HCT116 (cell line): ENCODE data around the gene MYO3B. TPM values are rescaled to one million over a fixed set of nuclear protein-coding genes. Genes with fewer than 3 reads are reported as not detected.

ENCODE experiments used
- ATAC-seq: fragments of 200-7000 bp; cut with Tn5 transposase; 2 replicates; pipeline ENCODE4 v1.9.1; 2020; ENCODE audit warnings: mild to moderate bottlenecking, moderate library complexity
- BruUV-seq: library from RNA; stranded (reverse); fragments of 400-500 nt; replicated peaks from 2 replicates; lab custom pipeline; 2021; lab: Mats Ljungman, UMichigan
- CTCF ChIA-PET: fragments of 300-600 bp; sonication (Branson Sonifier 250); formaldehyde crosslinking; loops from one replicate; lab custom pipeline; 2021; ENCODE audit warnings: antibody characterized with exemption; lab: Charles Lee
- POLR2A ChIA-PET: fragments of 300-600, 350-600 bp; sonication (Branson Sonifier 250); formaldehyde crosslinking; loops from one replicate; lab custom pipeline; 2021; ENCODE audit warnings: antibody characterized with exemption; lab: Charles Lee
- RAD21 ChIA-PET, 2 experiments: fragments of 300-600 bp; sonication (Branson Sonifier 250); formaldehyde crosslinking; loops; one replicate each; lab custom pipeline; 2023; ENCODE audit warnings: low total read pairs in 2 of 2; ENCODE audit not compliant: uncharacterized antibody in 2 of 2, unreplicated experiment in 2 of 2, low non-redundant PET in 1 of 2; lab: Charles Lee
- DNase-seq: peaks from one replicate; pipeline ENCODE4 v3.0.0-alpha.2; 2010; ENCODE audit warnings: low read depth, low spot score
- H2AFZ ChIP-seq: fragments of 200-600 bp; shearing (Covaris generic), sonication (generic); 2 replicates; pipeline ENCODE4 v1.6.1; 2017; ENCODE audit warnings: low read depth, mixed run types, mixed read lengths, antibody characterized with exemption, low read length; ENCODE audit not compliant: poor library complexity, severe bottlenecking
- H3K27ac ChIP-seq: 2 replicates; pipeline ENCODE4 v1.5.1; 2012; ENCODE audit warnings: low read depth, low read length
- H3K27me3 ChIP-seq: fragments of 200-600 bp; sonication (generic); 2 replicates; pipeline ENCODE4 v1.6.1; 2016; ENCODE audit warnings: mixed run types, low read length, mixed read lengths; ENCODE audit not compliant: insufficient read depth
- H3K36me3 ChIP-seq, 2 experiments: fragments of 200-500 bp in 1 of 2; fragments of 200-600 bp in 1 of 2; sonication (Bioruptor generic) in 1 of 2; sonication (generic) in 1 of 2; 2 replicates each; pipeline versions ENCODE4 v1.5.1 to v1.6.1; 2014 to 2016; ENCODE audit warnings: low read length in 2 of 2, inconsistent platforms in 1 of 2, mixed read lengths in 1 of 2, mixed run types in 1 of 2; ENCODE audit not compliant: insufficient read depth in 2 of 2, control insufficient read depth in 1 of 2
- H3K4me1 ChIP-seq, 2 experiments: fragments of 200-600 bp in 1 of 2; sonication (generic) in 1 of 2; 2 replicates each; pipeline versions ENCODE4 v1.5.1 to v1.6.1; 2012 to 2017; ENCODE audit warnings: low read length in 2 of 2, inconsistent platforms in 1 of 2, mild to moderate bottlenecking in 1 of 2, mixed read lengths in 1 of 2, mixed run types in 1 of 2, moderate library complexity in 1 of 2; ENCODE audit not compliant: insufficient read depth in 2 of 2, control insufficient read depth in 1 of 2
- H3K4me2 ChIP-seq: fragments of 200-600 bp; sonication (generic); 2 replicates; pipeline ENCODE4 v1.6.1; 2017; ENCODE audit warnings: mixed run types, low read length, mixed read lengths
- H3K4me3 ChIP-seq, 2 experiments: fragments of 200-600 bp in 1 of 2; sonication (generic) in 1 of 2; replicated peaks in 1 of 2; 2 replicates each; pipeline ENCODE4 v1.5.1; 2011 to 2016; ENCODE audit warnings: low read length in 2 of 2, control low read depth in 1 of 2, low read depth in 1 of 2, mild to moderate bottlenecking in 1 of 2, mixed read lengths in 1 of 2, mixed run types in 1 of 2
- H3K79me2 ChIP-seq: fragments of 200-600 bp; sonication (generic); 2 replicates; pipeline ENCODE4 v1.6.1; 2017; ENCODE audit warnings: mild to moderate bottlenecking, mixed run types, low read length, moderate library complexity, mixed read lengths; ENCODE audit not compliant: insufficient read depth
- H3K9ac ChIP-seq: fragments of 200-600 bp; sonication (generic); 2 replicates; pipeline ENCODE4 v1.6.1; 2016; ENCODE audit warnings: low read length, mixed read lengths
- H3K9me2 ChIP-seq: fragments of 200-600 bp; sonication (generic), shearing (Covaris generic); 2 replicates; pipeline ENCODE4 v1.6.1; 2017; ENCODE audit warnings: mixed run types, mild to moderate bottlenecking, moderate library complexity; ENCODE audit not compliant: insufficient read depth
- H3K9me3 ChIP-seq, 2 experiments: fragments of 200-500 bp in 1 of 2; fragments of 200-600 bp in 1 of 2; sonication (Bioruptor generic) in 1 of 2; sonication (generic) in 1 of 2; 2 replicates each; pipeline ENCODE4 v1.6.1; 2014 to 2017; ENCODE audit warnings: low read length in 2 of 2, mixed read lengths in 2 of 2, inconsistent platforms in 1 of 2, low read depth in 1 of 2, mild to moderate bottlenecking in 1 of 2, mixed run types in 1 of 2, moderate library complexity in 1 of 2; ENCODE audit not compliant: control insufficient read depth in 1 of 2, insufficient read depth in 1 of 2
- H4K20me1 ChIP-seq: fragments of 200-600 bp; sonication (generic), shearing (Covaris generic); 2 replicates; pipeline ENCODE4 v1.6.1; 2017; ENCODE audit warnings: mixed run types, mild to moderate bottlenecking, moderate library complexity; ENCODE audit not compliant: insufficient read depth
- CBX3 ChIP-seq: IDR thresholded peaks from 2 replicates; pipeline ENCODE4 v1.6.1; 2012; ENCODE audit warnings: low read depth
- CEBPB ChIP-seq: IDR thresholded peaks from 2 replicates; pipeline ENCODE4 v1.6.1; 2012; ENCODE audit warnings: low read depth
- EGR1 ChIP-seq: IDR thresholded peaks from 2 replicates; pipeline ENCODE4 v1.6.1; 2012; ENCODE audit warnings: low read depth
- ELF1 ChIP-seq: IDR thresholded peaks from 2 replicates; pipeline ENCODE4 v1.6.1; 2012; ENCODE audit warnings: low read depth, borderline replicate concordance
- EZH2 ChIP-seq: fragments of 200-600 bp; sonication (generic); IDR thresholded peaks from 2 replicates; pipeline ENCODE4 v1.6.1; 2017; ENCODE audit warnings: antibody characterized with exemption, mixed run types
- EZH2phosphoT487 ChIP-seq: fragments of 200-600 bp; IDR thresholded peaks from 2 replicates; pipeline ENCODE4 v1.6.1; 2018; ENCODE audit warnings: antibody characterized with exemption, borderline replicate concordance
- JUND ChIP-seq: IDR thresholded peaks from 2 replicates; pipeline ENCODE4 v1.6.1; 2012
- MAX ChIP-seq: IDR thresholded peaks from 2 replicates; pipeline ENCODE4 v1.6.1; 2012
- POLR2A ChIP-seq: IDR thresholded peaks from 2 replicates; pipeline ENCODE4 v1.7.0; 2011; ENCODE audit warnings: borderline replicate concordance; ENCODE audit not compliant: insufficient read depth, insufficient read length; ENCODE audit errors: extremely low read depth
- RAD21 ChIP-seq: IDR thresholded peaks from 2 replicates; pipeline ENCODE4 v1.6.1; 2012; ENCODE audit warnings: low read depth, mild to moderate bottlenecking
- REST ChIP-seq: IDR thresholded peaks from 2 replicates; pipeline ENCODE4 v1.6.1; 2012; ENCODE audit warnings: low read depth
- SIN3A ChIP-seq: IDR thresholded peaks from 2 replicates; pipeline ENCODE4 v1.6.1; 2012; ENCODE audit warnings: low read depth
- TCF7L2 ChIP-seq: IDR thresholded peaks from 2 replicates; pipeline ENCODE4 v1.7.0; 2011; ENCODE audit warnings: borderline replicate concordance, inconsistent platforms; ENCODE audit not compliant: insufficient read depth, insufficient read length; ENCODE audit errors: extremely low read depth
- ZBTB33 ChIP-seq: IDR thresholded peaks from 2 replicates; pipeline ENCODE4 v1.6.1; 2011; ENCODE audit warnings: mild to moderate bottlenecking, low read length, moderate library complexity; ENCODE audit not compliant: insufficient replicate concordance; ENCODE audit errors: extremely low read depth
- ZFX ChIP-seq: fragments of 450-650 bp; IDR thresholded peaks from 2 replicates; pipeline ENCODE4 v1.6.1; 2017
- ZNF274 ChIP-seq: fragments of 200-500 bp; sonication (Bioruptor generic); IDR thresholded peaks from 2 replicates; pipeline ENCODE4 v1.6.1; 2014; ENCODE audit warnings: mild to moderate bottlenecking, low read depth, low read length, inconsistent platforms
- intact Hi-C: fragments of 100-400 bp; cut with micrococcal nuclease; formaldehyde crosslinking; loops from 2 replicates; pipeline ENCODE4 v1.10.0; 2022
- total RNA-seq: library from RNA; stranded (reverse); gene quantifications from one replicate; pipeline ENCODE4 v1.2.1, GENCODE V29; 2021; ENCODE audit not compliant: unreplicated experiment
- TF ChIP-seq, protein P1 (sequence below): IDR thresholded peaks from 2 replicates; pipeline ENCODE4 v1.6.1; 2012
- TF ChIP-seq, protein P2 (sequence below), 3 experiments: fragments of 200-600 bp in 1 of 3; sonication (generic) in 1 of 3; IDR thresholded peaks in 2 of 3; conservative IDR thresholded peaks in 1 of 3; 2 replicates each; pipeline ENCODE4 v1.5.1; 2012 to 2017; ENCODE audit warnings: low read depth in 2 of 3, low read length in 2 of 3, antibody characterized with exemption in 1 of 3, borderline replicate concordance in 1 of 3, control low read depth in 1 of 3, mild to moderate bottlenecking in 1 of 3, mixed read lengths in 1 of 3, mixed run types in 1 of 3, moderate library complexity in 1 of 3; ENCODE audit not compliant: insufficient read depth in 1 of 3

Gene MYO3B
- total RNA-seq, 1 experiment from 2014 or later, result not detected

GRCh38 chr2:170586571-170587095, 408.7 kb downstream of the MYO3B start:
- intact Hi-C loops, result no loop called here
- Histone ChIP-seq H3K79me2 (no peaks in the 10 kb centered on the region), H3K9me3 (no peaks in the 10 kb centered on the region), H3K9ac (no peak overlapping the region), H4K20me1 (no peaks in the 10 kb centered on the region), H3K4me3 (no peak overlapping the region), H3K4me2 (no peak overlapping the region), H3K4me1 (no peaks in the 10 kb centered on the region), H2AFZ (no peak overlapping the region), H3K36me3 (no peaks in the 10 kb centered on the region), H3K27me3 (no peaks in the 10 kb centered on the region), H3K9me2 (no peaks in the 10 kb centered on the region), H3K27ac (no peak overlapping the region)
- RAD21 ChIA-PET, result no interaction called here
- no TSS peak for BruUV-seq
- CTCF ChIA-PET, result no interaction called here
- no peak for DNase-seq
- no peak for TF ChIP-seq CEBPB
- no peak for TF ChIP-seq EGR1
- no peak for TF ChIP-seq ELF1
- no peak for TF ChIP-seq EZH2phosphoT487
- TF ChIP-seq, protein P1, sequence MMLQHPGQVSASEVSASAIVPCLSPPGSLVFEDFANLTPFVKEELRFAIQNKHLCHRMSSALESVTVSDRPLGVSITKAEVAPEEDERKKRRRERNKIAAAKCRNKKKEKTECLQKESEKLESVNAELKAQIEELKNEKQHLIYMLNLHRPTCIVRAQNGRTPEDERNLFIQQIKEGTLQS, result no peak
- no peak for TF ChIP-seq ZNF274
- no peak for TF ChIP-seq JUND
- no peak for TF ChIP-seq MAX
- no peak for TF ChIP-seq RAD21
- no peak for TF ChIP-seq TCF7L2
- TF ChIP-seq SIN3A, result no peak
- TF ChIP-seq ZBTB33, result no peak
- no peak for TF ChIP-seq EZH2
- TF ChIP-seq ZFX, result no peak
- TF ChIP-seq CBX3, result no peak
- TF ChIP-seq, protein P2, sequence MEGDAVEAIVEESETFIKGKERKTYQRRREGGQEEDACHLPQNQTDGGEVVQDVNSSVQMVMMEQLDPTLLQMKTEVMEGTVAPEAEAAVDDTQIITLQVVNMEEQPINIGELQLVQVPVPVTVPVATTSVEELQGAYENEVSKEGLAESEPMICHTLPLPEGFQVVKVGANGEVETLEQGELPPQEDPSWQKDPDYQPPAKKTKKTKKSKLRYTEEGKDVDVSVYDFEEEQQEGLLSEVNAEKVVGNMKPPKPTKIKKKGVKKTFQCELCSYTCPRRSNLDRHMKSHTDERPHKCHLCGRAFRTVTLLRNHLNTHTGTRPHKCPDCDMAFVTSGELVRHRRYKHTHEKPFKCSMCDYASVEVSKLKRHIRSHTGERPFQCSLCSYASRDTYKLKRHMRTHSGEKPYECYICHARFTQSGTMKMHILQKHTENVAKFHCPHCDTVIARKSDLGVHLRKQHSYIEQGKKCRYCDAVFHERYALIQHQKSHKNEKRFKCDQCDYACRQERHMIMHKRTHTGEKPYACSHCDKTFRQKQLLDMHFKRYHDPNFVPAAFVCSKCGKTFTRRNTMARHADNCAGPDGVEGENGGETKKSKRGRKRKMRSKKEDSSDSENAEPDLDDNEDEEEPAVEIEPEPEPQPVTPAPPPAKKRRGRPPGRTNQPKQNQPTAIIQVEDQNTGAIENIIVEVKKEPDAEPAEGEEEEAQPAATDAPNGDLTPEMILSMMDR (IDR thresholded peaks at IDR 0.05 in 2 of 3, conservative IDR thresholded peaks at IDR 0.05 in 1 of 3; ENCODE audit: borderline replicate concordance in 1 of 3, insufficient read depth in 1 of 3, low read depth in 2 of 3, low read length in 2 of 3), result no peak
- no peak for TF ChIP-seq POLR2A
- no peak for TF ChIP-seq REST
- ATAC-seq, result no peak
- POLR2A ChIA-PET, result no interaction called here
